CD4-positive, alpha-beta T cell treated with Interleukin-10 for 1 hour (primary cell): Measurements from ENCODE around the gene PAFAH1B2.

Experiments
- DNase-seq: peaks from one replicate; pipeline ENCODE4 v3.0.0-alpha.2; 2020

PAFAH1B2 gene

GRCh38 chr11:117191680-117192400 lies 47.8 kb downstream of the PAFAH1B2 start:
- no peak for DNase-seq

GRCh38 chr11:117192401-117192875 lies 48.4 kb downstream of the PAFAH1B2 start:
- no peak for DNase-seq

GRCh38 chr11:117193130-117194020 lies 49.3 kb downstream of the PAFAH1B2 start:
- DNase-seq, result no peak

- no peak for DNase-seq
These were observed 50.2 kb downstream of the PAFAH1B2 start for GRCh38 chr11:117194267-117194666.

GRCh38 chr11:117195258-117195657 lies 51.2 kb downstream of the PAFAH1B2 start:
- DNase-seq, result no peak

- DNase-seq, result no peak
These were observed 51.7 kb downstream of the PAFAH1B2 start for GRCh38 chr11:117195761-117196160.

GRCh38 chr11:117197006-117197405 lies 52.9 kb downstream of the PAFAH1B2 start:
- DNase-seq, result no peak

- no peak for DNase-seq
These were observed 53.7 kb downstream of the PAFAH1B2 start for GRCh38 chr11:117197516-117198456.

- no peak for DNase-seq
These were observed 54.5 kb downstream of the PAFAH1B2 start for GRCh38 chr11:117198613-117199012.

GRCh38 chr11:117199053-117199915 lies 55.2 kb downstream of the PAFAH1B2 start, which contains the start of gene TAGLN:
Gene TAGLN, plus strand, starts transcription at chr11:117199370. Its CDS starts 3,644 bp downstream, at chr11:117203014.
- no peak for DNase-seq

GRCh38 chr11:117199916-117200812 lies 56.1 kb downstream of the PAFAH1B2 start:
- no peak for DNase-seq

GRCh38 chr11:117200813-117201657 lies 56.9 kb downstream of the PAFAH1B2 start:
- no peak for DNase-seq

GRCh38 chr11:117201658-117202305 lies 57.7 kb downstream of the PAFAH1B2 start:
- DNase-seq, result no peak

GRCh38 chr11:117202386-117203068 lies 58.4 kb downstream of the PAFAH1B2 start:
- no peak for DNase-seq

GRCh38 chr11:117203069-117203407 lies 59.0 kb downstream of the PAFAH1B2 start:
- no peak for DNase-seq

GRCh38 chr11:117204283-117205080 lies 60.4 kb downstream of the PAFAH1B2 start:
- no peak for DNase-seq

GRCh38 chr11:117205211-117205818 lies 61.2 kb downstream of the PAFAH1B2 start:
- no peak for DNase-seq
